DOHH2 (cell line): ENCODE results near the gene CISD3.

Experiments used
- H3F3A ChIP-seq: fragments of 200-600 bp; sonication (generic), shearing (Covaris generic); 2 replicates; pipeline ENCODE4 v1.6.0; 2016; ENCODE audit warnings: antibody characterized with exemption, mild to moderate bottlenecking; ENCODE audit not compliant: control insufficient read depth, insufficient read depth
- H3K27ac ChIP-seq: fragments of 200-600 bp; sonication (generic); 2 replicates; pipeline ENCODE4 v1.5.1; 2014; ENCODE audit warnings: low read depth, mild to moderate bottlenecking, low read length, moderate library complexity
- H3K27me3 ChIP-seq: fragments of 200-600 bp; sonication (generic); 2 replicates; pipeline ENCODE4 v1.6.1; 2014; ENCODE audit warnings: mild to moderate bottlenecking, low read length, mixed read lengths; ENCODE audit not compliant: control insufficient read depth
- H3K36me3 ChIP-seq: fragments of 200-600 bp; sonication (generic); 2 replicates; pipeline ENCODE4 v1.6.1; 2014; ENCODE audit warnings: mild to moderate bottlenecking, low read length, moderate library complexity, mixed read lengths; ENCODE audit not compliant: control insufficient read depth
- H3K4me1 ChIP-seq: fragments of 200-600 bp; sonication (generic); 2 replicates; pipeline ENCODE4 v1.6.1; 2014; ENCODE audit warnings: mild to moderate bottlenecking, low read length, mixed read lengths; ENCODE audit not compliant: control insufficient read depth
- H3K4me2 ChIP-seq: fragments of 200-600 bp; sonication (generic); 2 replicates; pipeline ENCODE4 v1.6.0; 2014; ENCODE audit warnings: mild to moderate bottlenecking, low read length, moderate library complexity
- H3K4me3 ChIP-seq: fragments of 200-600 bp; sonication (generic); 2 replicates; pipeline ENCODE4 v1.5.1; 2014; ENCODE audit warnings: mild to moderate bottlenecking, low read length, mixed read lengths
- H3K79me2 ChIP-seq: fragments of 200-600 bp; sonication (generic); 2 replicates; pipeline ENCODE4 v1.6.1; 2014; ENCODE audit warnings: mild to moderate bottlenecking, low read length, mixed read lengths; ENCODE audit not compliant: control insufficient read depth
- H3K9me2 ChIP-seq: fragments of 200-600 bp; sonication (generic); replicated peaks from 2 replicates; pipeline ENCODE4 v1.6.1; 2014; ENCODE audit warnings: mild to moderate bottlenecking, low read length, mixed read lengths; ENCODE audit not compliant: control insufficient read depth
- H3K9me3 ChIP-seq: fragments of 200-600 bp; sonication (generic); 2 replicates; pipeline ENCODE4 v1.6.1; 2014; ENCODE audit warnings: antibody characterized with exemption, low read length, mixed read lengths; ENCODE audit not compliant: control insufficient read depth, insufficient read depth
- H4K20me1 ChIP-seq: fragments of 200-600 bp; sonication (generic); 2 replicates; pipeline ENCODE4 v1.6.0; 2014; ENCODE audit warnings: low read depth, mild to moderate bottlenecking, antibody characterized with exemption, low read length, moderate library complexity; ENCODE audit not compliant: control insufficient read depth, insufficient read depth
- CTCF ChIP-seq: fragments of 200-600 bp; sonication (generic); IDR thresholded peaks from one replicate; pipeline ENCODE4 v1.5.1; 2014; ENCODE audit warnings: antibody characterized with exemption, mild to moderate bottlenecking, low read depth, low read length; ENCODE audit not compliant: poor library complexity, severe bottlenecking
- EZH2phosphoT487 ChIP-seq: fragments of 200-600 bp; sonication (generic); IDR thresholded peaks from 2 replicates; pipeline ENCODE4 v1.6.1; 2017; ENCODE audit warnings: borderline replicate concordance, mild to moderate bottlenecking, antibody characterized with exemption, low read length, moderate library complexity, mixed read lengths

Gene CISD3

GRCh38 chr17:38730526-38731379 lies 612 bp downstream of the CISD3 start:
- Histone ChIP-seq H3K4me2 (peak overlapping the region; percentile 83), H4K20me1 (no peaks in the 10 kb centered on the region), H3K27me3 (no peaks in the 10 kb centered on the region), H3K9me2 (no peaks in the 10 kb centered on the region), H3K27ac (peak overlapping the region; percentile 40), H3K36me3 (peaks cover 39% of the 10 kb centered on the region), H3K79me2 (peaks cover 23% of the 10 kb centered on the region), H3K9me3 (no peaks in the 10 kb centered on the region), H3K4me1 (peaks cover 51% of the 10 kb centered on the region), H3K4me3 (peak overlapping the region; percentile 93), H3F3A (peaks cover 14% of the 10 kb centered on the region; the same call in 1 of the 2 replicates)
- no peak for TF ChIP-seq CTCF
- no peak for TF ChIP-seq EZH2phosphoT487

GRCh38 chr17:38731526-38732294 lies 1.6 kb downstream of the CISD3 start:
- peak overlapping the region; percentile 83 for H3K4me2 ChIP-seq
- TF ChIP-seq CTCF (no peak), EZH2phosphoT487 (no peak)

GRCh38 chr17:38732376-38733281 lies 2.5 kb downstream of the CISD3 start:
- H3K4me2 ChIP-seq: peak overlapping the region; percentile 83; the same call in 1 of the 2 replicates
- H3K4me3 ChIP-seq: no peak overlapping the region
- no peak overlapping the region for H3K27ac ChIP-seq
- H3K9me3 ChIP-seq: no peaks in the 10 kb centered on the region
- no peaks in the 10 kb centered on the region for H4K20me1 ChIP-seq
- no peaks in the 10 kb centered on the region for H3K9me2 ChIP-seq
- peaks cover 13% of the 10 kb centered on the region; the same call in 1 of the 2 replicates for H3F3A ChIP-seq
- no peaks in the 10 kb centered on the region for H3K27me3 ChIP-seq
- H3K79me2 ChIP-seq: peaks cover 23% of the 10 kb centered on the region
- H3K36me3 ChIP-seq: peaks cover 39% of the 10 kb centered on the region
- peaks cover 42% of the 10 kb centered on the region for H3K4me1 ChIP-seq
- no peak for TF ChIP-seq CTCF
- no peak for TF ChIP-seq EZH2phosphoT487

More at GRCh38 chr17:38731526-38732294, 1.6 kb downstream of the CISD3 start:
- Histone ChIP-seq H3K27ac (no peak overlapping the region), H3K4me1 (peaks cover 51% of the 10 kb centered on the region), H3K36me3 (peaks cover 39% of the 10 kb centered on the region), H3K9me2 (no peaks in the 10 kb centered on the region), H3K27me3 (no peaks in the 10 kb centered on the region), H3K4me3 (peak overlapping the region; percentile 93), H3K9me3 (no peaks in the 10 kb centered on the region), H4K20me1 (no peaks in the 10 kb centered on the region), H3F3A (peaks cover 14% of the 10 kb centered on the region; the same call in 1 of the 2 replicates), H3K79me2 (peaks cover 23% of the 10 kb centered on the region)
